ENCODE data around the gene MPPED2.

GRCh38 chr11:30446520-30446919 lies 139.6 kb downstream of the MPPED2 start:
- TF ChIP-seq CTCF (conservative IDR thresholded peaks at IDR 0.05 in 1 of 2, IDR thresholded peaks at IDR 0.05 in 1 of 2; ENCODE audit: extremely low read depth in 1 of 2, insufficient read depth in 1 of 2, low read depth in 1 of 2, low read length in 2 of 2): no peak
- TF ChIP-seq EZH2 (IDR thresholded peaks at IDR 0.05; ENCODE audit: borderline replicate concordance, low read length): no peak

Measured in mammary epithelial cell (primary cell).